Ureter (tissue), 1 donor: ENCODE measurements around the gene CD99. TPM values are rescaled to one million over a fixed set of nuclear protein-coding genes. Genes with fewer than 3 reads are reported as not detected.
"Not testable (repeated sequence)": the region's sequence is repeated elsewhere in the genome, so short reads cannot be mapped to it uniquely, and the experiment has no call there.

Source experiments
- DNase-seq: peaks from one replicate; pipeline ENCODE4 v3.0.0-alpha.2; 2020; ENCODE audit warnings: low spot score
- total RNA-seq: library from RNA; stranded (reverse); gene quantifications from one replicate; pipeline ENCODE4 v1.2.4, GENCODE V29; 2023
- donor health status: DM: yes; HTN: yes; CAD: no.

Gene CD99
- total RNA-seq, 1 donor from 2014 or later: 167 TPM

- DNase-seq: not testable (repeated sequence)
Measured at GRCh38 chrX:2675657-2676200, 15.4 kb upstream of the CD99 start.

DNA sequence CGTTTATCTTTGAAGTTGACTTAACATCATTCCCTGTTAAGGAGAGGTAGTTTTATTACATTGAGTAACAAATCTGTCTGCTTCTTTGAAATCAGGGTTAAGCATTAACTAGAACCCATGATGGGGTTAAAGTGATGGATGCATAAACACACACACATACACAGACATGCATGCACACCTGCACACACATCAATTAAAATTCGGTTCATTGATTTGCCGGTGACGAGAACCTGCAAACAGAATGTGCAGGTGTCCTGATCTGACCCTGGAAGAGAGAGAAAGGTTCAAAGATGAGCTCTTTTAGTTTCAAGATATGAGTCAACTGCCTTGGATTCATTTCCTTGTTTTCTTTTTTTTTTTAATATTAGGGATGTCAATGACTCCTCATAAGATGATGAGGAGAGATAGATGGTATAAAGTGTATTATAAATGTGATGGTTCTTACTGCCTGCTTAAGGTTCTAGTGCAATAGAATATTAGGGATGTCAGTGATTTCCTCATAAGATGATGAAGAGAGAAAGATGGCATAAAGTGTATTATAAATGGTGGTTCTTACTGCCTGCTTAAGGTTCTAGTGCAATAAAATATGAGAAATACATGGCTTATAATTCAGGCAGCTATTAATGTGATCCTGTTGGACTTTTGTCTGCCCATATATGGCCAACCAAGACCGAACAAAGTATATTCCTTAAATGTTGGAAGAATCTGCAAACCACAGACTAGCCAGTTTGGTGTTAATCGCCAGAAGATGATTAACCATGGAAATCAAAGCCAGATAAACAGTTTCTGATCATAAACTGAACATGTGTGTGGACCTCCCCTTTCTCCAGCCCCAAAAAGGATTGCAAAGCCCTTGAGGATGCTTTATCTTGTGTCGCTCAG is 14.1 kb upstream of the CD99 start:
- DNase-seq: no peak

DNA sequence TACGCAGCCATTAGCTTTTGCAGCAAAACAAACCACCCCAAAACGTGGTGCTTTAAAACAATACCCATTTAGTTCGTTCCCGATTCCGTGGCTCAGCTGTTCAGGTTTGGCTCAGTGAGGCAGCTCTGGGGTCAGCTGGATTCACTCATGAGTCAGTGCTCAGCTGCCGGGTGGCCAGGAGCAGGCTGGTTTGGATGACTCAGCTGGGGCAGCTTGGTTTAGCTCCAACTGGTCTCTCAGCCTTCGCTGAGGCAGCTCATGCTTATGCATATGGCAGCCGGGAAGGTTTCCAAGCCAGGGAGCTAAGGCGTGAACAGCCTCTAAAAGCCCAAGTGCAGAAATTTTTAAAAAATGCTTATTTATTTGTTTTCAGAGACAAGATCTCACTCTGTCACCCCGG is 13.3 kb upstream of the CD99 start:
- DNase-seq: peak; percentile 69

GRCh38 chrX:2678583-2678982 is 12.5 kb upstream of the CD99 start:
- no peak for DNase-seq

- no peak for DNase-seq
Measured at GRCh38 chrX:2679534-2680485, 11.3 kb upstream of the CD99 start.

DNA sequence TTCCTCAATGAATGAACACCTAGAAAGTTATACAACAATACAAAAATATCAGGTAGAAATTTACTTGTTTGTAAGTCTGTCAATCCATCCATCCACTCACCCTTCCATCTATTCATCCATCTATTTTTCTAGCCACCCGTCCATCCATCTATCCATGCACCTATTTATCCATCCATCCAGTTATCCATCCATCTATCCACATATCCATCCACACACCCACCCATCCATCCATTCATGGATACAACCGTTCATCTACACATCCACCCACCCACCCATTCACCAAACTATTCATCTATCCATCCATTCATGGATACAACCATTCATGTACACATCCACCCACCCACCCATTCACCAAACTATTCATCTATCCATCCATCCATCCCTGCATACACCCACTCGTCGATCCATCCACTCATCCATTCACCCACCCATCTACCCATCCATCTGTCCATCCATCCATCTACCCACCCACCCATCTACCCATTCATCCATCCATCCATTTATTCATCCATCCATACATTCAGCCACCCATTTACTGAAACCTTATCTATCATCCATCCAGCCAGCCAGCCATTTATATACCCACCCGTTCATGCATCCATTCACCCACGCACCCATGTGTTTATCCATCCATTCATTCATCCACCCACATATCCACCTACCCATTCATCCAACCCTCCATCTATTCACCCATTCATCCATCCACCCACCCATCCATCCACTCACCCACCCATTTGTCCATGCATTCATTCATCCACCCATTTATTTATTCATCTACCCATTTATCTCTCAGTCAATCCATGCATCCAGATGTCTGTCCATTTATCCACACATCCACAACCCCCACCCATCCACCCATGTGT is 10.4 kb upstream of the CD99 start:
- no peak for DNase-seq

- DNase-seq: no peak
Measured at GRCh38 chrX:2682565-2683177, 8.4 kb upstream of the CD99 start.

DNA sequence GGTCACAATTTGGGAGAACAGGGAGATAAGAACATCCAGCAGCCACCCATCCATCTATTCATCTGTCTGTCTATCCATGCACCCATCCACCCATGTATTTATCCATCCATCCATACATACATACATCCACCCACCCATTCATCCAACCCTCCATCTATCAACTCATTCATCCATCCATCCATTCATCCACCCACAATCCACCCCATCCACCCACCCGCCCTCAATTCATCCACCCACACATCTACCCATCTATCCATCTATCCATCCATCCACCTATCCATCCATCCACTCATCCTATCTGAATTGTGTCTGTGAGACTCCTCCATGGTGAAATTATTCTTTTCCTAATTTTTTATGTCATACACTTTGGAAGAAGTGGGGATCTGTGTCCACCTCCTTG is 6.8 kb upstream of the CD99 start:
- DNase-seq: no peak

DNA sequence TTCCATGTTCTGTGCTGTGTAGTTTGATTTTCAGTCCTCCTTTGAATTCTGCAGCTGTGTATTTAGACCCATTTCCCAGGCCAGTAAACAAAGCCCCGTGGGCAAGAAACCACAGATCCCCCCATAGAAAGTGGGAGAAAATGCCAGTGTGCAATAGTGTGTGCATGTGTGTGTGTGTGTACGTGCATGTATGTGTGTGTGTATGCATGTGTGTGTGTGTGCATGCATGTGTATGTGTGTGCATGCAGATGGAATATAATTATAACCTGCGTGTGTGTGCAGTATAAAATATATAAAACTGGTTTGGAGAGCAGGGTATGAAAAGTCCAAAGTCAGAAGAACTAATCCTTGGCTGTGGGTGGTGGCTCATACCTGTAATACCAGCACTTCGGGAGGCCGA is 5.2 kb upstream of the CD99 start:
- DNase-seq: no peak

- DNase-seq: no peak
Measured at GRCh38 chrX:2689773-2690666, 1.1 kb upstream of the CD99 start.

DNA sequence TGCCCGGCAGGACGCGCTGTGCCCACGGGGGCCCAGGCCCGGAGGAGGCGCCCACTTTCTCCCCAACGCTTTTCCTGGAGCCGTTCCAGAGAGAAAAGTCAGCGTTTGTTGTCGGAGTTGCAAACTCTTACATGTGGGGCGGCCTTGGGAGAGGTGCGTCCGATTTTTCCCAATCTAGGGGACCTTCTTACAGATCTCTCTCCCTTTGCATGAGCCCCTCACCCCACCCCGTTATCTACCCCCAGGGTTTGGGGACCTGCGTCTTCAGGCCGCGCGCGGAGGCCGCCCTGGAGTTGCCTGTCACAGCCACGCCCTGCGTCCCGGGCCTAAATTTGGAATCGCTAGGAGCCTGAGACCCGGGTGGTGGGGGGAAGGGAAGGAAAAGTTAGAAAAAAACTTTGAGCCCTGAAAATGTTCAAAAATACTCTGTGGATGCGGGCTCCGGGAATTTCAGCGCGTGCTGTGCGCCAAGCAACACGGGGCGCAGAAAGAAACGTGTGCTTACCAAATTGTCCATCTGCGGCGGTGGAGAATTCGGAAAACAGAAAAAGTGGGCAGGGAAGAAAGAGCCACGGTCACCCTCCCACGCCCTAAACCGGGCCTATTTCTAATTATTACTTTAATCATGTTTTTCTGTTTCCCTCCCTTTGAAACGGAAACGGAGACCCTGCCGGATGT is 587 bp downstream of the CD99 start:
- peak; percentile 58 for DNase-seq

DNA sequence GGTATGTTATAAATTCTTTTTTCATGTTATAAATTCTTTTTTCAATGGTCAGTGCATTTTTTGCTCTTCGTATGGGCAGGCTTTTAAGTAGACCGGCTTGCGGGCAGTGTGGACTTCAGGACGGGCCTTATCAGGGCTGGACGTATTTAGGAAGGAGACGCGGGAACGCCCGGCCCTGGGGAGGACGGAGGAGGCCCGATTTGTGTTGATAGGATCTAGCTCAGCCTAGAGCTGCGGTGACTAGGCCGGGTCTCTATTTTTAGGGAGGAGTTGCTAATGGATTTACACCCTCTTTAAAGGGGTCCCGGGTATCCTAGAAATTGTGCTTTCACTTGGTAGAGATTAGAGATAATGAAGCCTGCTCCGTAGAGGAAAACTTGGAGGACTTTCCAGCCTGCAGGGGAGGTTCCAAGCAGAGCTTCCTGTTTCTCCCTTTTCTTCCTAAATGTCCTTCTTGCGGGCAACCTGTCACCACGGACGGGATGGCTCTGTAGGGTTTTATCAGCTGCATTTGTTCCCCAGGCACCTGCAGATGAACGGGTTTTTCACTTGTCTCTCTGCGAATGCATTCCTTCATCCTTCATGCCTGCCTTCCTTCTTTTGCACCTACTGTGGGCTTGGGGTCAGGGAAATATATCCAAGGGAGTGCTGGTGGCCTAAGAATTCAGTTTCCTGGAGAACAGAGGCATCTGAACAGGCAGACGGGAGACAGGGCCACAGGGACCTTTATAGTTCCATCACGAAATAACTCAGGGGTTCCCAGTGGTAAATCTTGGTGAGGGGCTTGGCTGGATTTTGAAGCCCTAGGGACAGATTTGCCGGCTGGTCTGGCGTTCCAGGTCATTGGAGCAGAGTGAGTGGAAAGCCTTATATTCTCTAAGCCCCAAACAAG is 1.4 kb downstream of the CD99 start:
- no peak for DNase-seq

DNA sequence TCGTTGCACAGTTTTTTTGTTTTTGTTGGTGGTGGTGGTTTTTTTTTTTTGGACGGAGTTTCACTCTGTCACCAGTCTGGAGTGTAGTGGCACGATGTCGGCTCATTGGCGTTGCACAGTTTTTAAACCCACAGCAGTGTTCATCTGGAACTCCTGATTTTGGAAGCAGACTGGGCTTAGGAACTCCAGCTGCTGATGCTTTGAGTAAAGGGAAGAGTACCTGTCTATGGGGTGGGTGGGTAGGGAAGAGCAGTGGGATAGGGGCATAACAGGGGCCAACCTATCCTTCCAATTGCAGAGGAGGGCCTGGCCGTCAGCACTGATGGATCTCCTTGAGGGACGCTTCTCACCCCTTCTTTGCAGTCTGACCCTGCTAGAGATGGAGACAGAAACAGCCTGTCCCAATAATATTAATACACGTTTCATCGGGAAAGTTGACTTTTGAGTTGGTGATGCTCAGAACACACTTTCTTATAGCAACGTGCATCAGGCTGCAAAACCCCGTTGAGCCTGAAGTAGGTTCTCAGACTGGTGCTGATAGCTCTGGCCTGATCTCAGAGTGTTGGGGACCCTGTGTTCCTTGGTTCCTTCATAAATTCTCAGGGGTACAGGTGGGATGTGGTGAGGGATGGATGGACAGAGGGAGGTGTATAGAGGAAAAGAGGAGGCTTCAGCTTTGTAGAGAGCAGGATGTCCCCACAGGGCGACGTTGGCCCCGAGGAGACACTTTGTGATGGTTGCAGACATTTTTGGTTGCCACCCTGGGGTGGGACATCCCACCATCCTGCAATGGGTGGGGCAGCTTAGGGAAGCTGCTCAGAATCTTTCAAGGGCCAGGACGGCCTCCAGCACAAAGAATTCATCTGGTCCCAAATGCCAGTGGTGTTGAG is 2.3 kb downstream of the CD99 start:
- no peak for DNase-seq

- no peak for DNase-seq
Measured at GRCh38 chrX:2694914-2695267, 3.8 kb downstream of the CD99 start.

DNA sequence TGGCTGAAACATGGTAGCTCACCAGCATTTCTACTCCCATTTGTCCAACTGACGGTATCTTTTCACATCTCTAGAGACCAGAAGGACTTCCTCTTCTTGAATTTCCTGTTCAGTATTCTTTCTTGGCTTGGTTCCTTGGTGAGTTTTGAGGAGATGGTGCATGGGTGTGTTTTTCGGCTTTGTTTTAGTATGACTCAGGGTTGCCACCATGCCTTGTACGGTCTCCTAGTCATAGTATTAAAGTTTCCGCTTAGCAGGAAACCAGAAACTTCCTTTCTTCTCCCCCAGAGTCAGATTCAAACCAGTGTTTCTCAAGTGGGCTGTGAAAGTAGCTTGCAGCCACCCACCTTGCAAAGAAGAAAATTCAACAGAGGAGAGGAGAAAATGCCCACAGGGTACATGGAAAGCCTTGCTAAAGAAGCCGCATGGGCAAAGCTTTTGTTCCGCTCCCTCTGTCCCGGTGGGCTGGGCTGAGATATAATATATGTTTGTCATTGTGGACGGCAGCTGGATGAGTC is 5.7 kb downstream of the CD99 start:
- DNase-seq: no peak

DNA sequence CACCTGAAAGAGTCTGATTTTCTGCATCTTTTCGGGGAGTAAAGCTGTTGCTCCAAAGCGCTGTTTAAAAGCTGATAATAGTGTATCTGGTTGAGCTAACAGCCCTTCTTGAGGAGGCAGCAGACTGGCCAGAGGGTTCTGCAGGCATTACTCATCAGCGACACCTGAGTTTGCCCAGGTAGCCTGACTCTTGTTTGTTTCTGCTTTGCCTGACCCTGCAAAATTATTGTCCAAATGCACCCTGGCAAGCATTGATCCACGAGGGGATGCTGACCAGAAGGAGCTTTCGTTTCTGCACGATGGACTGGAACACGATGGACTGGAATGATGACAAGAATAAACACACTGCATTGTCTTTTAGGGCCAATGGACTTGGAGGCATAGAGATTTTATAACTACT is 6.2 kb downstream of the CD99 start:
- DNase-seq: no peak

DNA sequence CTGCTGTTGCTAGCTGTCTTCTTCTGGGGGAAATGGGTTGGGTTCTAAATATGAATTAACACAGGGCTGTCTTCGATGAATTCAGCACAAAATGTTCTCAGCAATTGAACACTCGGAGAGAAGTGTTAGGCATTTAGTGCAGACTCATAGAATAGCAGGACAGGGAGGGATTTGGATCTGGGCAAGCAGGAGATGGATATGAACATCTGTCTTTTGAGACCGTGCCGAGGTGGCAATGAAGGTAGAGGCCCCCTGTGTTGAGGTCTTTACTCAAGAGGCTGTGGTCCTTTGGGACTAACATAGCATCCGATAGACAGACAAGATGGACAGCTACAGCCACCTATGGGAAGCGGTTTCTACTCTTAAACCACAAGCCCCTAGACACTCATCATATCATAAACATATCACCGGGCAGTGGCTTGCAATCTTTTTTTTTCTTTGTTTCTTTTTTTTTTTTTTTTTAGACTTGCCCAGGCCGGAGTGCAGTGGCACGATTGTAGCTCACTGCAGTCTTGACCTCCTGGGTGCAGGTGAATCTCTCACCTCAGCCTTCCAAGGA is 6.7 kb downstream of the CD99 start:
- DNase-seq: no peak
